Head of caudate nucleus (tissue), 42 donors: ENCODE results near the gene MGLL.

Experiments
- DNase-seq, 42 donors: peaks; one replicate each; pipeline versions ENCODE4 v3.0.0 to v3.0.0-alpha.2; 2020 to 2021; ENCODE audit warnings: mixed read lengths in 7 of 42
- intact Hi-C: fragments of 100-400 bp; cut with DNase I; formaldehyde crosslinking; loops from one replicate; pipeline ENCODE4 v1.15.0; 2022

MGLL gene

DNA sequence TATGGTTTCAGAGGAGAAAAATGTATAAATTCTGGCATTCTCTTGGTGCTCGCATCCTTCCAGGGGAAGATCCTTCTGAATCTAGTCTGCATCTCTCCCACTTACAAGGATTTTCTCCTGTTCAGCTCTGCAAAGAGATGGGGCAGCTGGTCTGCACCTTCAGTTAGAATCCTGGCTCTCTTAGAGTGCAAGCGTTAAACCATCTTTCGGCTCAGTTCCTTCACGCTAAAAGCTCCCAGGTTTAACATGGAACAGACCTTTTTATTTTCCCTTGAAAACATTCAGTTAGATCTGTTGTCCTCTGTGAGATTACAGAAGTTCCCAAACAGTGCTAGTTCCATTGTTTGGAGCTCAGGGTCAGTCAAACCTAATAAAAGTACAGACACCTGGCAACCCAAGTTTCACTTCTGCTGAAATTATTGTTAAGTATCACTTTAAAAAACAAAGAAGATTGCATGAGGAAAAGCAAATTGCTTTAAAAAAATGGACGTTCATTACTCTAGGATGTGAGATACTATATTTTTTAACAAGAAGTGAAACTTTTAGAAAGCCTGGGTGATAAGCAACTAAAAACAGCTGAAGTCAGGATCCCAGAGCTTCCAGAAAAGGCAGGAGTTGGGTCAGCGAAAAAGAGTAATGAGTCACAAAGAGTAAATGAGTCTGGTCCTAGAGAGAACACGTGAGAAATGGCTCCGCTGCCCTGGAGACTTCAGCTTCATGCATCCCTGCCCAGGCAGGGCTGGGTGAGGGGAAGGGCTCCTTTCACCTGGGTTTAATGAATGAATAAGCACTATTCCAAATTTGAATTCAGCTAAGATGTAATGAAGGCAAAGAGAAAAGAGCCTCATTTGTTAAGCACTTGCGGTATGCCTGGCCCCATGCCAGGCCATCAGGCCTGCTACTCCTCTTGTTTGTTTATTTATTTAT, 86.3 kb downstream of the MGLL start:
- intact Hi-C loops, result no loop called here
- peak in 4 of 42 donors; percentile 33 to 65 (median 40) for DNase-seq

DNA sequence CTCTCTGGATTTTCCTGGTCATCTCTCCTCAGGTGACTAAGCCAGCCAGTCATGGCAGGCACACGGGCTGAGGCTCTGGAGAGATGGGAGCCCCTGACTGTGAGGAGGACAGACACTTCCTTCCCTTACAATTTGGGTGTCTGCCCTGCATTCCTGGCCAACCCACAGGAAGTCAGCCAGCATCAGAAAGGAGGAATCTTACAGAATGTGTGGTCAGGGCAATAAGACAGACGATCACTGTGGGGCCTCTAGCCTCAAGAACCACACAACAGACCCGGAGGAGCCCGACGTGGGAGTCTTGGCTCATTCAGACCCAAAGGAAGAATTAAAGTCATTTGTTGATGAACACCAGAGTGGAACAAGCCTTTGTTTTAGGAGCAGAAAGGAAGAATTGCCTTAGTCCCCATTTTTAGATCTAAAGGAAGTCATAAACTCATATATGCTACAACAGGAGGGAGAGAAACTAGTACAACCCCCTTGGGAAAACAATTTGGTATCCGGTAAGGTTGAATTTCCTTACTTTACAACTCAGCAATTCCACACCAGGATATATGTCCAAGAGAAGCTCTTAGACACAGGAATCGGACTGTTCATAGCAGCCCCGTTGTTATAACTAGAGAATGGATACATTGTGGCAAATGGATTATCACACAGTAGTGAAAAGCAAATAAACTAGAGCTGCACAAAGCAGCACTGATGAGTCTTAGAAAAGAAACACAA, 87.4 kb downstream of the MGLL start:
- intact Hi-C loops, result no loop called here
- peak in 14 of 42 donors; percentile 14 to 54 (median 38) for DNase-seq

DNA sequence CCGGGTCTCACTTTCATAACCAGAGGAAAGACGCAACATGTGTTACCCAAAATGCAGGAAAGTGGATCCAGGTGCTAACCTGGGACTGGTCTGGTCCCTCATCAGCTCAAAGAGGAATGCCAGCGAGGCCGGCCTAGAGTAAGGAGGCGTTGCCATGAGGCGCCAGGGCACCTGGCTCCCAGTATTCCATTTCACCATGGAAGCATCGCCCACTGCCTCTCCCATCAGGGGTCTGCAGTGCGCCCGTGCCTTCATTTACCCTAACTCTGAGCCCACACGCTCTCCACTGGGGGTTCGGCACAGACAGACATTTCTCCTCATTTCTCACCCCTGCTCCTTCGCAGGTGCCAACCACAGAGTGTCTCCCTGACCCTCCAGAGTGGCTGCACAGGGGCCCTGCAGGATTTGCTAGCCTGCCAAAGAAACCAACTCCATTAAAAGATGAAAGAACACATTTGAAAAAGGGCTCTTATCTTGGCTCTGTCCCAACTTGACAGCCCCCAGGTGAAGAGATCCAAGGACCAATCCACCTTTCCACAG, 88.1 kb downstream of the MGLL start:
- no peak for DNase-seq
- intact Hi-C loops, result no loop called here

DNA sequence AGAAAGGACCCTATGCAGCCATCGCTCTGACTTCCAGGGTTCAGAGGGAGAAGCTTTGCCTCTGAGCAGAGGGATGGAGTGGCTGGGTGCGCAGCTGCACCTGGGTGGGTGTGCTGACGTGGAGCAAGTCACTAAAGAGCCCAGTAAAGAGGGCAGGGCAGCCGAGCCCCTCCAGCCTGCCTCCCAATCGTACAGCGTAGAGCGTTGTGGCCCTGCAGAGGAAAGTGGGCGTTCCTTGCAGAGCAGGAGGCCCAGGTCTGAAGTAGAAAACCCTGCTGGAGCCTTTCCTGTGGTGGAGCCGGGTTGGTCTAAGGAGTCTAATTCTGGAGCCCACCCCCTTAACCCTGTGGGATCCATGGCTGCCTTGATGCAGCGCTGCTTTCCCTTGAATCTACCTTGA, 88.5 kb downstream of the MGLL start:
- intact Hi-C loops, result no loop called here
- no peak for DNase-seq

DNA sequence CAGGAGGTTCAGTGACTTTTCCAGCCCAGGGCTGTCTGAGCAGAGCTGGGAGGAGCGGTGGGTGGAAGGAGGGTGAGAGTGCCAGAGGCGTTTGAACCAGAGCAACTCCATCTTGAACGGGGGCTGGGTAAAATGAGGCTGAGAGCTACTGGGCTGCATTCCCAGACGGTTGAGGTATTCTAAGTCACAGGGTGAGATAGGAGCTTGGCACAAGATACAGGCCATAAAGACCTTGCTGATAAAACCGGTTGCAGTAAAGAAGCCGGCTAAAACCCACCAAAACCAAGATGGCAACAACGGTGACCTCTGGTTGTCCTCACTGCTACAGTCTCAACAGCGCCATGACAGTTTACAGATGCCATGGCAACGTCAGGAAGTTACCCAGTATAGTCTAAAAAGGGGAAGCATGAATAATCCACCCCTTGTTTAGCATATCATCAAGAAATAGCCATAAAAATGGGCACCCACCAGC, 89.4 kb downstream of the MGLL start:
- DNase-seq, result no peak
- intact Hi-C loops, result no loop called here

DNA sequence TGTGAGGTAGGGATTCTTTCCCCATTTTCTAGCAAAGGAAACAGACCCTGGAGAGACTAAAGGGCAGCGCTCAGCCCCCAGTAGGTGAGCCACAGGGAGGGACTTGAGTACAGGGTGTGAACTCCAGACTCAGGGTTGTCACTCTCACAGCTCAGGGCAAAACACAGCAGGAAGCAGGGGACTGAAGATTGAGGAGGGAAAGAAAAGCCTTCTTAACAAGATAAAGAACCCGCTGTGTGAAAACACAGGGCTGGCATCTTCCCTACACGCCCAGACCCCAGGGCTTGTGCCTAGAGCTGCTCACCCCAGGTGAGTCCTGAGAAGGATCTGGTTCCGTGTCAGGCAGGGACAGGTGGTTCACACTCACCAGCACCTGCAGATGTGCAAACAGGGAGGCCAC, 90.0 kb downstream of the MGLL start:
- no peak for DNase-seq
- intact Hi-C loops, result no loop called here

DNA sequence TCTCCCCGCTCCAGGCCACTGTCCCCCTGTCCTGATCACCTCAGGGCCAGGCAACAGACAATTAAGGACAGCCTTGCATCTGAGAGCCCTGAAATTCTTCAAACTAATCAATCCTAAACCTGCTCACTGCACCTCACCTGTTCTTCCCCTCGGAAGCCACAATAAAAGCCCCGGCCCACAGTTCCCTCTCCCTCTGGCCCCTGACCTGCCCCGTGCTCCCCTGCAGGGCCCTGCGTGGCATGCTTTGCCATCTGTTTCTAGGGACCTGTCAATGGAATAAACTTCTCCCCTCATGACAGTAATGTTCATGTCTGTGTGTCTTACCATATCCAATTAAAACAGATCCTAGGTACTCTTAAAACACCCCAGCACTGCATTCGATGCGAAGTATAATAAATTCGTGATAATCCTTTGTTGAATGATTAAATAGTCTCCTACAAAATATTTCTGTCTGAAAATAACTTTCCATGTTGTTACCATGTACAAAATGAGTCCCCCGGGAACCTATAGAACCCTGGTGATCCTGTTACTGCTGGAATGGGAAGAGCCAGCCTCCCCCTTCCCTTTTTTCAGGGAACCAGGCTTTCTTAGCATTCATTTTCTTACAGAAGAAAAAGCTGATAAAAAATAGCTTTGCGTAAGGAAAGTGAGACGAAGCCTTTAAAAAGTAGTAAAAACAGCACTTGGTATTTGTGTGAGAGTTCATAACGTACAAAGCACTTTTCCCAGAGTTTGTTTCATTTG, 90.6 kb downstream of the MGLL start:
- intact Hi-C loops, result no loop called here
- no peak for DNase-seq

DNA sequence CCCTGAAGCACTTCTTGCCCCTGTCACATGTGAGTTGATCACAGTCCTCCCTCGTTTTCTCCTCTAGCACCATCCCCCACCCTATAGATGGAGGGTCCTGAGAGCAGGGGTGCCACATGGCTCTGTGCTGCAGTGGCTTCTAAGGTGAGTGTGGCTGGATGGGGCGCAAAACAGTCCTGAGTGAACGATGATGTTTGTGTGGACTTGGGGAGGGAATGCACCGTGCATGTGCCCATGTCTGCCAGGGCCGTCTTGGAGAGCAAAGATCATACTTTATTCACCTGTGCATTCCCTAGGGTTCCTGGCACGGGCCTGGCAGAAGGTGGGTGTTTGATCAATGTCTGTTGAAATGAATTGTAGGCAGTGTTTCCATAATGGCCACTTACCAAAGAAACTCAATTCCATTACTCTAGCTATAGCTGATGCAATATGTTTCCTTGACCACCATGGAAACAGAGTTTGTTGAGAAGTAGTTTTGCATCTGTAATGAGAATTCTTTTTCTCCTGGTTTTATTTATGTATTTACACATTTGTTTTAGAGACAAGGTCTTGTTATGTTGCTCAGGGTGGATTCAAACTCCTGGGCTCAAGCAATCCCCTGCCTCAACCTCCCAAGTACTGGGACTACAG, 91.5 kb downstream of the MGLL start:
- intact Hi-C loops, result no loop called here
- no peak for DNase-seq

DNA sequence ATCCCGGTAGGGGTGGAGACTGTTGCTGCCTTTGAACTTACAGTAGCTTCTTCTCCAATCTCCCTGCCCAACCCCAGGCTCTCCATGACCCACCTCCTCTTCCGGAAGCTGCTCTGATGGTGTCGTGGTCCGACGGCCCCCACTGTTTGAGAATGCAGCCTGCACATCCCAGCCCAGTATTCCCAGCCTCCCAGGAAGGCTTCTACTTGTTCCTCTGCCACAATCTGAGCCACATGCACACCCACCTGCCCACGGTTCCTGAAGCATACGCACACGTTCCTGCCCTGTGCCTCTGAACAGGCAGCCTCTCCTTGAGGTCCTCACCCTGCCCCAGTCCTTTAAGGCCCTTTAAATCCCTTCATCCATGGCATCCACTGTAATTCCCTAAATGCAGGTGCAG, 92.1 kb downstream of the MGLL start:
- DNase-seq, result peak in 4 of 42 donors; percentile 37 to 47 (median 42)
- intact Hi-C loops, result no loop called here

DNA sequence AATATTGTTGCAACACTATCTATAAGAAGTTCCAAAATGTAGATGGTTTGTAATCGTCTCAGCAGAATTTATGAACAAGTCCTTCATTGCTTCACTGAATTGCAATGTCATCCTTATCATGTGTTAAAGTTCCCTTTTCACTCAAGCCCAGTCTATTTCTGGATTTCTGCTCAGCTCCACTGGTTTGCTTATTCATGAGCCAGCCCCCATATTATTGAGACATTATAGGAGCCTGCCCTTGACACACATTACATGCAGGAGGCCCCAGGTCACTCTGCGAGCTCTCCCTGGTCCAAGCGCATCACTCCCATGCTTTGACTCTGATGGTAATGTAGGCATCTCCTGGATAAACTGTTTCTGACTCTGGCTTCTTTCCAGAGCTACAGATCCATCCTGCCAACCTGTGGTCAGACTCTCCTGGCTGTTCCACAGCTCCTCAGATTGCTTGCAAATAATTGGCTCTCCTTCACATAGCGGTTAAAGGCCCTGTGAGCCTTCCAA, 92.7 kb downstream of the MGLL start:
- no peak for DNase-seq

DNA sequence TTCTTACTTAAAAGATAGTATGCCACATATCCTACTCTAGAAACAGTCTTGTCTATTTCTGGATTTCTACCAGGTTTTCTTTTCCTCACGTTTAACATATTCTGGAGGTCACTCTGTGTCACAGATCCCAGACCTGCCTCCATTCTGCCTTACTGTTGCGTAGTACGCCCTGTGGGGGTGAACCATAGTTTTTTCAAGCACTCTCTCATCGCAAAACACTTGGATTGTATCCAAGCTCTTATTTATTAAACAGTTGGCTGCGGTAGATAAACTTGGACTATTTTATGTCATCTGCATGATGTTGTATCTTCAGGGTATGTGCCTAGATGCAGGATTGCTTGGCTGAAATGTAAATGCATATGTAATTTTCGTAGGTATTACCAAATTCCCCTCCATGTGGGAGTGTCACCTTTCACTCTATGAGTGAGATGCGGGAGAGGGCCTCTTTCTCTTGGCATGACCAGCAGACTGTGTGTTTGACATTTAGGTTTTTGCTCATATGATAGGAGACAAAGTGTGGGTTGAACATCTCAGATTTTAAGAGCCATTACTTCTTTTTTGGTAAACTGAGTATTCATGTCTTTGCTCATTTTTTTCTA, 93.8 kb downstream of the MGLL start:
- DNase-seq, result no peak
- intact Hi-C loops, result no loop called here

More for the DNA sequence above, 92.7 kb downstream of the MGLL start:
- intact Hi-C loops, result no loop called here

DNA sequence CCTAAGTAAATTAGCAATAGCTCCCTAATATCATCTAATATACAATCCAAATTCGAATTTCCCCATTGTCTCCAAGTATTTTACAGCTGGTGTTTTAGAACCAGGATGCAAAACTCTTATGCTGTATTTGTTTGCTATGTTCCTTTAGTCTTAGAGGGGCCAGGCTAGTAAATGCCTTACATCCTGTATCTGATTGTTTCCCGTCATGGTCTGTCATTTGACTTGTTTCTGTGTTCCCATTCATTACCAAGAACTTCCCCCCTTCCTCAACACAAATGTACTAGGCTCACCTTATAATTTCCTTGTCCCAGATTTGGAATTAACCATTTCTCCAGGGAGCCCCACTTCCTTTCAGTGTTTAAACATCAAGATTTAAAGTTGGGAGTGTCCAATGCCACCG, 95.4 kb downstream of the MGLL start:
- no peak for DNase-seq
- intact Hi-C loops, result no loop called here

DNA sequence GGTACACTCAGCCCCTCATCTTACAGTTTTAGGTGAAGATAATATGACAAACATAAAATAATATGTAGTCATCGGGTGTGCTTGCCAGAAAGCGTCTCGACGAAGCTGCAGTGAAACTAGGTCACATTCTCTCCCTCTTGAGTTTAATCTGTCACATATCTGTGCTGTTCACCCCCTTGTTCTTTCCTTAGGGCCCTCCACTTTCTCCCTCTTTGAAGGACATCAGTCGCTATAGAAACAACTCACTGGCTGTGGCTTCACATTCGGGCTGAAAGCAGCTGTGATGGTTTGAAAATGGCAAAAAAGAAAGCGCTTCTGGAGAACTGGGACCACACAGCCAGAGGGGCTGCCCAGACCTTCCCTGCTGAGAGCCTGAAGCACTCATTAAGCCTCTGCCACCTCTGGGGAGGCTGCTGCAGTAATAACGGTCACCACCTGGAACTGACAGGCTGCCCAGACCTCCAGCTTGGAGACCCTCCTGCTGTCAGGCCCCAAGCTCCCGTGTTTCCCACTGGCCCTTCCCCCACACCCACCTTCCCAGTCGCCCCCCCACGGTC, 99.2 kb downstream of the MGLL start:
- intact Hi-C loops, result no loop called here
- DNase-seq, result peak in 4 of 42 donors; percentile 8 to 49 (median 30)

DNA sequence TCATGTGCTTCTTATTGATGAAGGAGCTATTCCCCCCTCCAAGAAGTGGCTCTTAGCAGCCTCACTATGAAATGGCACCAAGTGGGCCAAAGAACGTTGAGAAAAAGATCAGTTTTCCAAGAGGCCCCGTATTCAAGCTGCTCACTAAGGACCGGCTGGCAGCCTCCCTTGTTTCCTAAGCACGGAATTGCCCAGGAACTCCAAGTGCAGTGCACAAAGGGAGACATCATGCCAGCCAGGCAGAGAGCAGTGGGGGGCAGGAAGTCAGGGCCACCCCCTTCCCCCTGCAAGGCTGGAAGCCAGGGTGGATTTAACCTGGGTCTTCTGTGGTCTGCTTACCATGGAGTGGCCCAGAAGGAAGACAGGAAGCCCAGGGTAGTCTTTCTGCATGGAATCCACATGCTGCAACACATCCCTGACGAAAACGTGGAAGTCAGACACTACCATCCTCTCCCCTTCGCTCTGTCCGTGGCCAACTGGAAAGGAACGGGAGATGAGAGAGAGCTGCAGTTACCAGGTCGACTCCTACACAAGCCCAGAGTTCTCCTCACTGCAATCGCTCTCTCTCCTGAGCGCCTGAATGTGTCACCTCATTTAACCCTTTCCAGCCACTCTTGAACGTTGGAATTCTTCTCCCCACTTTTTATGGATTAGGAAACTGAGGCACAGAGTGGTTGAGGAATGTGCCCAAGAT, 100.1 kb downstream of the MGLL start:
- DNase-seq, result peak in 4 of 42 donors; percentile 20 to 56 (median 42)
- intact Hi-C loops, result no loop called here

DNA sequence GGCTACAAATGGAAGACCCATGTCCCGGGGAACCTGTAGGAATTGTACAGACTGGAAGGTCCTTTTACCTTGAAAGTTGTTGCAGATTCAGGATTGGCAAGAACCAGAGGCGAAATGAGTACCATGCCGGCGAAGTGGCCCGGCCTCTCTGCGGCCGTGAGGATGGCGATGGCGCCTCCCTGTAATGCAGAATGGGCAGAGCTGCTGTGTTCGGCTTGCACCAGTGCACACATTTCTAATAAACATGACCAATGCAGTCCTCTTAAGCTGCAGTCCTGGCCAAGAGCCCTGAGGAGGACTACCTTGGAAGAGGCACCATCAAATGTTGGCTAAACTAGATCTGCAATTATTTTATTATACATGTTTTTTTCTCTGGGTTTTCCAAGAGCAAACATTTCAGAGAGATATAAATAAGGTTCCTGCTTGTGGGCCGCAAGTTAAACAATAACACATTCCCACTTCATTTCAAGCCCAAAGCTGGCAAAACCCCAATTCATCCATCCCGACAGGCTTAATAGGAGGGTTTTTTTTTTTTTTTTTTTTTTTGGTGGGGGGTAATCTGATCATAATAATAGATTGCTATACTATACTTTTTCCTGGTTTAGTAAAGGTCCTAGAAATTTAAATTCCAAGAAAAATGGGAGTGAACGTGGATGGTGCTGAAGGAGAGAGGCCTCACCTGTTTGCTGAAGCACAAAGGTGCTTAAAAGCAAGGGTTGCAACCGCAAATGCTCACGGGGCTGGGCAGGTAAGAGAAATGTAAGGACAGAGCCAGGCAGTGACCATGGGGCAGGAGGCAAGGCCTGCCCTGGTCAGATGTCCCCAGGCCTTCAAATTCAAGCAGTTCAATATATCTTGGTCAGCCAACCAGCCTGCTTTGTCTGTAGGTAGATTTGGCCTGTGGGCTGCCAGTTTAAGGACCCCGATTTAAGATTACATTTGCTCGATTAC, 101.1 kb downstream of the MGLL start:
- DNase-seq, result no peak
- intact Hi-C loops, result no loop called here

DNA sequence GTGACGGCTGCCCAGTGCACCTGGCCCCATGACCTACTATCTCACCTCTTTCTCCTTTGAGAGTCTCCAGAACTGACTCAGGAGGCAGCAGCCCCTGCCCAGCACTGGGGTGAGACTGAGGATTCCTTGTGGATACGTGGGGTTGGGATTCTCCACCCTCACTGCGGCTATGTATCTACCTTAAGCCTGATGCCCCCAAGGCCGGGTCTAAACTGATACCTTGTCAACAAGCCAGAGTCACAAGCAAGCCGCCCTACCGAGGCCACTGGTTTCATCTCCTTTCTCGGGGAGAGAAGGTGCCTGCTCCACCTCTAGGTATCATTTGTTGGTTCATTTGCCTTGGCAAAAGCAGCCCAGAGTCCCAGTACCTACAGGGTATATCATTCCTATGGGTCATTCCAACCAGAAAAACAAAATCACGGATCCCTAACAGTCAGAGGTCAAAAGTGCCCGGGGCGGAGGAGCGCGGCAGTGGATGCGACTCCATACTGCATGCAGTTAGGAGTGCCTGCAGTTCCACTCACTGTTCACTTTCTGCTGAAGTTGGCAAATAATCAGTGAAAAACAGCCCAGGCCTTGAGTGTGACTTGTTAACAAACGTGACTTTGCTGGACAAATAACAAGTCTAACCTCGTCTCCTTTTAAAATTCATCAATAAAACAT, 102.0 kb downstream of the MGLL start:
- intact Hi-C loops, result no loop called here
- peak in 1 of 42 donors; percentile 16 for DNase-seq
